Panc1 (cell line): ENCODE data around the gene XBP1. TPM values are rescaled to one million over a fixed set of nuclear protein-coding genes. Genes with fewer than 3 reads are reported as not detected.

Experiments
- ATAC-seq: fragments of 200-7000 bp; cut with Tn5 transposase; 2 replicates; pipeline ENCODE4 v1.9.1; 2020; ENCODE audit warnings: mild to moderate bottlenecking, moderate library complexity
- BruUV-seq: library from RNA; stranded (reverse); fragments of 400-500 nt; replicated peaks from 2 replicates; lab custom pipeline; 2021; lab: Mats Ljungman, UMichigan
- CTCF ChIA-PET: fragments of 300-600 bp; sonication (Branson Sonifier 250); formaldehyde crosslinking; loops from one replicate; lab custom pipeline; 2022; ENCODE audit warnings: antibody characterized with exemption; lab: Charles Lee
- POLR2A ChIA-PET: fragments of 300-600 bp; sonication (Branson Sonifier 250); formaldehyde crosslinking; loops from one replicate; lab custom pipeline; 2022; ENCODE audit warnings: antibody characterized with exemption; lab: Charles Lee
- DNase-seq: peaks from one replicate; pipeline ENCODE4 v3.0.0-alpha.2; 2010; ENCODE audit warnings: low read depth, low spot score
- H3K27ac ChIP-seq: 2 replicates; pipeline ENCODE4 v1.5.1; 2011; ENCODE audit warnings: mild to moderate bottlenecking, low read length, inconsistent platforms
- H3K27me3 ChIP-seq: fragments of 200-500 bp; sonication (Bioruptor generic); 2 replicates; pipeline ENCODE4 v1.6.0; 2014; ENCODE audit warnings: low read length, inconsistent platforms; ENCODE audit not compliant: control insufficient read depth, insufficient read depth
- H3K36me3 ChIP-seq: fragments of 200-500 bp; sonication (Bioruptor generic); 2 replicates; pipeline ENCODE4 v1.5.1; 2014; ENCODE audit warnings: inconsistent platforms, mild to moderate bottlenecking, low read length, moderate library complexity; ENCODE audit not compliant: control insufficient read depth, insufficient read depth
- H3K4me1 ChIP-seq: 2 replicates; pipeline ENCODE4 v1.5.1; 2011; ENCODE audit warnings: inconsistent platforms, mild to moderate bottlenecking, low read length, moderate library complexity; ENCODE audit not compliant: control insufficient read depth, insufficient read depth
- H3K4me3 ChIP-seq, 2 experiments: 2 replicates each; pipeline ENCODE4 v1.5.1; 2011 to 2012; ENCODE audit warnings: low read depth in 2 of 2, low read length in 2 of 2, mild to moderate bottlenecking in 2 of 2, inconsistent platforms in 1 of 2, moderate library complexity in 1 of 2
- H3K9me3 ChIP-seq: fragments of 200-500 bp; sonication (Bioruptor generic); 2 replicates; pipeline ENCODE4 v1.5.1; 2014; ENCODE audit warnings: low read depth, mild to moderate bottlenecking, inconsistent platforms, low read length, moderate library complexity; ENCODE audit not compliant: control insufficient read depth, insufficient read depth
- POLR2AphosphoS5 ChIP-seq: IDR thresholded peaks from 2 replicates; pipeline ENCODE4 v1.6.1; 2012; ENCODE audit warnings: mild to moderate bottlenecking, low read depth, low read length, moderate library complexity
- SIN3A ChIP-seq: IDR thresholded peaks from 2 replicates; pipeline ENCODE4 v1.6.1; 2012; ENCODE audit warnings: low read depth, mild to moderate bottlenecking, low read length, moderate library complexity, borderline replicate concordance; ENCODE audit not compliant: insufficient read depth
- TCF7L2 ChIP-seq: IDR thresholded peaks from 2 replicates; pipeline ENCODE4 v1.6.1; 2011; ENCODE audit warnings: mild to moderate bottlenecking, low read depth, low read length, inconsistent platforms
- in situ Hi-C: cut with HindIII; loops from 2 replicates; pipeline ENCODE4 v1.10.0; 2016; ENCODE audit warnings: low sequenced_read_pairs, low pct_unique_long_range_greater_than_20kb
- intact Hi-C: fragments of 100-400 bp; cut with micrococcal nuclease; formaldehyde crosslinking; loops from one replicate; pipeline ENCODE4 v1.10.0; 2022; ENCODE audit not compliant: unreplicated experiment
- total RNA-seq: library from RNA; stranded (reverse); gene quantifications from one replicate; pipeline ENCODE4 v1.2.1, GENCODE V29; 2021; ENCODE audit not compliant: unreplicated experiment
- TF ChIP-seq, protein P1 (sequence below), 2 experiments: IDR thresholded peaks; 2 replicates each; pipeline ENCODE4 v1.6.1; 2011 to 2012; ENCODE audit warnings: low read depth in 2 of 2, control low read depth in 1 of 2, low read length in 1 of 2, mild to moderate bottlenecking in 1 of 2, moderate library complexity in 1 of 2; ENCODE audit not compliant: insufficient read depth in 1 of 2
- TF ChIP-seq, protein P2 (sequence below): fragments of 450-650 bp; IDR thresholded peaks from 2 replicates; pipeline ENCODE4 v1.5.1; 2017; ENCODE audit warnings: mild to moderate bottlenecking

Gene XBP1
- total RNA-seq, 1 experiment from 2014 or later, result 48.8 TPM

GRCh38 chr22:28815729-28816128, 15.4 kb upstream of the XBP1 start:
- TF ChIP-seq TCF7L2 (no peak), POLR2AphosphoS5 (no peak), SIN3A (no peak)
- TF ChIP-seq, protein P1, sequence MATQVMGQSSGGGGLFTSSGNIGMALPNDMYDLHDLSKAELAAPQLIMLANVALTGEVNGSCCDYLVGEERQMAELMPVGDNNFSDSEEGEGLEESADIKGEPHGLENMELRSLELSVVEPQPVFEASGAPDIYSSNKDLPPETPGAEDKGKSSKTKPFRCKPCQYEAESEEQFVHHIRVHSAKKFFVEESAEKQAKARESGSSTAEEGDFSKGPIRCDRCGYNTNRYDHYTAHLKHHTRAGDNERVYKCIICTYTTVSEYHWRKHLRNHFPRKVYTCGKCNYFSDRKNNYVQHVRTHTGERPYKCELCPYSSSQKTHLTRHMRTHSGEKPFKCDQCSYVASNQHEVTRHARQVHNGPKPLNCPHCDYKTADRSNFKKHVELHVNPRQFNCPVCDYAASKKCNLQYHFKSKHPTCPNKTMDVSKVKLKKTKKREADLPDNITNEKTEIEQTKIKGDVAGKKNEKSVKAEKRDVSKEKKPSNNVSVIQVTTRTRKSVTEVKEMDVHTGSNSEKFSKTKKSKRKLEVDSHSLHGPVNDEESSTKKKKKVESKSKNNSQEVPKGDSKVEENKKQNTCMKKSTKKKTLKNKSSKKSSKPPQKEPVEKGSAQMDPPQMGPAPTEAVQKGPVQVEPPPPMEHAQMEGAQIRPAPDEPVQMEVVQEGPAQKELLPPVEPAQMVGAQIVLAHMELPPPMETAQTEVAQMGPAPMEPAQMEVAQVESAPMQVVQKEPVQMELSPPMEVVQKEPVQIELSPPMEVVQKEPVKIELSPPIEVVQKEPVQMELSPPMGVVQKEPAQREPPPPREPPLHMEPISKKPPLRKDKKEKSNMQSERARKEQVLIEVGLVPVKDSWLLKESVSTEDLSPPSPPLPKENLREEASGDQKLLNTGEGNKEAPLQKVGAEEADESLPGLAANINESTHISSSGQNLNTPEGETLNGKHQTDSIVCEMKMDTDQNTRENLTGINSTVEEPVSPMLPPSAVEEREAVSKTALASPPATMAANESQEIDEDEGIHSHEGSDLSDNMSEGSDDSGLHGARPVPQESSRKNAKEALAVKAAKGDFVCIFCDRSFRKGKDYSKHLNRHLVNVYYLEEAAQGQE (IDR thresholded peaks at IDR 0.05; ENCODE audit: insufficient read depth in 1 of 2, low read depth in 2 of 2, low read length in 1 of 2), result no peak
- TF ChIP-seq, protein P2, sequence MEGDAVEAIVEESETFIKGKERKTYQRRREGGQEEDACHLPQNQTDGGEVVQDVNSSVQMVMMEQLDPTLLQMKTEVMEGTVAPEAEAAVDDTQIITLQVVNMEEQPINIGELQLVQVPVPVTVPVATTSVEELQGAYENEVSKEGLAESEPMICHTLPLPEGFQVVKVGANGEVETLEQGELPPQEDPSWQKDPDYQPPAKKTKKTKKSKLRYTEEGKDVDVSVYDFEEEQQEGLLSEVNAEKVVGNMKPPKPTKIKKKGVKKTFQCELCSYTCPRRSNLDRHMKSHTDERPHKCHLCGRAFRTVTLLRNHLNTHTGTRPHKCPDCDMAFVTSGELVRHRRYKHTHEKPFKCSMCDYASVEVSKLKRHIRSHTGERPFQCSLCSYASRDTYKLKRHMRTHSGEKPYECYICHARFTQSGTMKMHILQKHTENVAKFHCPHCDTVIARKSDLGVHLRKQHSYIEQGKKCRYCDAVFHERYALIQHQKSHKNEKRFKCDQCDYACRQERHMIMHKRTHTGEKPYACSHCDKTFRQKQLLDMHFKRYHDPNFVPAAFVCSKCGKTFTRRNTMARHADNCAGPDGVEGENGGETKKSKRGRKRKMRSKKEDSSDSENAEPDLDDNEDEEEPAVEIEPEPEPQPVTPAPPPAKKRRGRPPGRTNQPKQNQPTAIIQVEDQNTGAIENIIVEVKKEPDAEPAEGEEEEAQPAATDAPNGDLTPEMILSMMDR, result no peak
- no peak for DNase-seq
- in situ Hi-C loops (no loop called here), intact Hi-C loops (no loop called here)
- Histone ChIP-seq H3K27ac (no peak overlapping the region), H3K27me3 (no peaks in the 10 kb centered on the region), H3K4me3 (no peak overlapping the region), H3K9me3 (no peaks in the 10 kb centered on the region), H3K36me3 (no peaks in the 10 kb centered on the region), H3K4me1 (no peaks in the 10 kb centered on the region)
- ATAC-seq, result no peak
- BruUV-seq, result no TSS peak
- CTCF ChIA-PET, result no interaction called here
- POLR2A ChIA-PET, result no interaction called here

DNA sequence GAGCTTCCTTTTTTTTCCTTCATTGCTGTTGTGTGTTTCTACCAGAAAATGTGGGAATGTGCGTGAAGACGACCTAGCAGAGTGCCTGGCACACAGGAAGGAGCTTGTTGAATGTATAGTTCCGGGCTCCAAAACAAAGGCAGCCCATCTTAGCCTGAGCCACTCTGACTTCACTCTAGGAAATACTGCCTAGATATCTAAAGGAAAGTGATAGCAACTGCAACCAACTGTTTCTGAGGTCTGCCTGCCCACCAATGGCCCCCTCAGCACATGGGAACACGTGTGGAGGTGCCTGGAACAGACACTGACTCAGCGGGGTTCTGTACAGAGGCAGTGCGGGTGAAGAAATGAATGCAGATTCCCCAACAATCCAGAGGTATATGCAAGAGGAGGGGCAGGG, 14.7 kb upstream of the XBP1 start:
- Histone ChIP-seq H3K36me3 (no peaks in the 10 kb centered on the region), H3K27me3 (no peaks in the 10 kb centered on the region), H3K4me1 (no peaks in the 10 kb centered on the region), H3K4me3 (no peak overlapping the region), H3K27ac (no peak overlapping the region), H3K9me3 (no peaks in the 10 kb centered on the region)
- BruUV-seq, result no TSS peak
- ChIA-PET POLR2A (no interaction called here), CTCF (no interaction called here)
- no peak for DNase-seq
- intact Hi-C loops (no loop called here), in situ Hi-C loops (no loop called here)
- ATAC-seq, result no peak
- TF ChIP-seq SIN3A (no peak), POLR2AphosphoS5 (no peak), TCF7L2 (no peak)
- TF ChIP-seq, protein P2, result no peak
- TF ChIP-seq, protein P1 (IDR thresholded peaks at IDR 0.05; ENCODE audit: insufficient read depth in 1 of 2, low read depth in 2 of 2, low read length in 1 of 2), result no peak
